Measurements from ENCODE around the gene CYP3A7. TPM values are rescaled to one million over a fixed set of nuclear protein-coding genes. Genes with fewer than 3 reads are reported as not detected.
"Not testable (repeated sequence)": the region's sequence is repeated elsewhere in the genome, so short reads cannot be mapped to it uniquely, and the experiment has no call there.

CYP3A7 gene
- total RNA-seq, 3 donors from 2014 or later: 0.39 to 0.82 TPM; not detected in 1

GRCh38 chr7:99694912-99695304 is 40.1 kb downstream of the CYP3A7 start:
- no peak for TF ChIP-seq CTCF (IDR thresholded peaks at IDR 0.05)
- intact Hi-C loops (cut with DNase I, micrococcal nuclease): no loop called here
- no peak for ATAC-seq

GRCh38 chr7:99694201-99694911 is 40.6 kb downstream of the CYP3A7 start:
- Histone ChIP-seq H3K9me3 (no peaks in the 10 kb centered on the region), H3K4me1 (ENCODE audit: low read depth) (peaks cover 5% of the 10 kb centered on the region), H3K36me3 (ENCODE audit: low read depth) (no peaks in the 10 kb centered on the region), H3K4me3 (no peak overlapping the region)
- DNase-seq: no peak
- no peak for TF ChIP-seq CTCF (IDR thresholded peaks at IDR 0.05)
- intact Hi-C loops (cut with DNase I, micrococcal nuclease): no loop called here
- ATAC-seq: peak; percentile 42

More at GRCh38 chr7:99694912-99695304, 40.1 kb downstream of the CYP3A7 start:
- no peak for DNase-seq
- H3K36me3 ChIP-seq (ENCODE audit: low read depth): no peaks in the 10 kb centered on the region
- no peak overlapping the region for H3K4me3 ChIP-seq
- peaks cover 5% of the 10 kb centered on the region for H3K4me1 ChIP-seq (ENCODE audit: low read depth)
- no peaks in the 10 kb centered on the region for H3K9me3 ChIP-seq

GRCh38 chr7:99693427-99694200 is 41.4 kb downstream of the CYP3A7 start:
- H3K9me3 ChIP-seq: no peaks in the 10 kb centered on the region
- no peaks in the 10 kb centered on the region for H3K36me3 ChIP-seq (ENCODE audit: low read depth)
- TF ChIP-seq CTCF (IDR thresholded peaks at IDR 0.05): no peak
- peaks cover 5% of the 10 kb centered on the region for H3K4me1 ChIP-seq (ENCODE audit: low read depth)
- intact Hi-C loops (cut with DNase I, micrococcal nuclease): no loop called here
- ATAC-seq (peak; percentile 74), DNase-seq (peak in 2 of 3 donors; percentile 33 to 43)
- no peak overlapping the region for H3K4me3 ChIP-seq

- intact Hi-C loops (cut with DNase I, micrococcal nuclease): no loop called here
- Histone ChIP-seq H3K9me3 (no peaks in the 10 kb centered on the region), H3K4me3 (no peak overlapping the region), H3K36me3 (ENCODE audit: low read depth) (no peaks in the 10 kb centered on the region), H3K4me1 (ENCODE audit: low read depth) (peaks cover 5% of the 10 kb centered on the region)
- no peak for DNase-seq
- no peak for ATAC-seq
- no peak for TF ChIP-seq CTCF (IDR thresholded peaks at IDR 0.05)
Observed at GRCh38 chr7:99693100-99693426, 41.9 kb downstream of the CYP3A7 start.

- H3K4me1 ChIP-seq (ENCODE audit: low read depth); intact Hi-C loops (cut with DNase I, micrococcal nuclease); H3K36me3 ChIP-seq (ENCODE audit: low read depth); DNase-seq; H3K9me3 ChIP-seq; ATAC-seq; H3K4me3 ChIP-seq: not testable (repeated sequence)
Observed at GRCh38 chr7:99692563-99692962, 42.4 kb downstream of the CYP3A7 start.

GRCh38 chr7:99691658-99692057 is 43.3 kb downstream of the CYP3A7 start:
- DNase-seq; intact Hi-C loops (cut with DNase I, micrococcal nuclease); ATAC-seq: not testable (repeated sequence)

GRCh38 chr7:99690918-99691317 is 44.1 kb downstream of the CYP3A7 start:
- DNase-seq; H3K4me3 ChIP-seq; H3K36me3 ChIP-seq (ENCODE audit: low read depth); H3K4me1 ChIP-seq (ENCODE audit: low read depth); intact Hi-C loops (cut with DNase I, micrococcal nuclease); ATAC-seq; H3K9me3 ChIP-seq: not testable (repeated sequence)

More at GRCh38 chr7:99691658-99692057, 43.3 kb downstream of the CYP3A7 start:
- H3K4me1 ChIP-seq (ENCODE audit: low read depth); H3K9me3 ChIP-seq; H3K4me3 ChIP-seq; H3K36me3 ChIP-seq (ENCODE audit: low read depth): not testable (repeated sequence)

- H3K36me3 ChIP-seq (ENCODE audit: low read depth); H3K4me3 ChIP-seq; intact Hi-C loops (cut with DNase I, micrococcal nuclease); ATAC-seq; H3K4me1 ChIP-seq (ENCODE audit: low read depth); H3K9me3 ChIP-seq: not testable (repeated sequence)
- DNase-seq: peak in 1 of 3 donors; percentile 34
Observed at GRCh38 chr7:99685871-99686608, 49.0 kb downstream of the CYP3A7 start.

Measured in mucosa of descending colon (tissue), 3 donors.